Thyroid gland (tissue), 4 donors: ENCODE data around the gene GRIP2.

Source experiments
- POLR2A ChIP-seq, 2 donors: fragments of 450-650 bp; IDR thresholded peaks; one replicate each; pipeline ENCODE4 v1.6.1; 2017; ENCODE audit warnings: antibody characterized with exemption in 2 of 2, mild to moderate bottlenecking in 2 of 2, moderate library complexity in 1 of 2
- TF ChIP-seq, protein P1 (sequence below), 6 experiments: fragments of 200-600 bp in 3 of 6; fragments of 450-650 bp in 3 of 6; sonication (generic) in 3 of 6; IDR thresholded peaks; one replicate each; pipeline ENCODE4 v1.5.1; 2016 to 2019; ENCODE audit warnings: antibody characterized with exemption in 6 of 6, mild to moderate bottlenecking in 2 of 6, inconsistent platforms in 1 of 6, moderate library complexity in 1 of 6

DNA sequence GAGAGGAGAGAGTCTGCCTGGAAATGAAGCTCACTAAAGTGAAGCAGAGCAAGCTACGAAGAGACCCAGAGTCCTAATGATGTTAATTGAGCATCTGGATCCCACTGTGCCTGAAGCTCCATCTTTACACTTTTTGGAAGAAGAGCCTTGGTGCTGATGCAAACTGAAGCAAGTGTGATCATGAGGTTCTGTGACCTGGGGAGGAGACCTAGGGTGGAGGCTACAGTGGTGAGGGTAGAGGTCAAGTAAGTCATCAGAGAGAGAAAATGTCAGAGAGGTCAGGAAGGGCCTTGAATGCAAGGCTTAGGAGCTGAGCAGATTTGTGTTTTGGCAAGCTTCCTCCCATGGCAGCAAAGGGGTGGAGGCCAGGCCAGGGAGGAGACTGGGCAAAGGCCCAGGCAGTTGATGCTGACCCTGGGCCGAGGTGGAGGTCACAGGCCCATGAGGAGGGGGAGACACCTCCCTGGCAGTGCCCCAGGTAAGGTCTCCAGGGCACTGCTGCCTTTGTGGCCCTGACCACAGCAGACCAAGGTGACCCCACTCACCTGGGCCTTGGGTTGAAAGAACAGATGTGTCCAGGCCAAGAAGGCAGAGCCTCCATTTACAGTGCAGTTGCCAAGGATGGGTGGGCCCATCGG is 1.6 kb downstream of the GRIP2 start:
- no peak for TF ChIP-seq POLR2A (IDR thresholded peaks at IDR 0.05)
- TF ChIP-seq, protein P1, sequence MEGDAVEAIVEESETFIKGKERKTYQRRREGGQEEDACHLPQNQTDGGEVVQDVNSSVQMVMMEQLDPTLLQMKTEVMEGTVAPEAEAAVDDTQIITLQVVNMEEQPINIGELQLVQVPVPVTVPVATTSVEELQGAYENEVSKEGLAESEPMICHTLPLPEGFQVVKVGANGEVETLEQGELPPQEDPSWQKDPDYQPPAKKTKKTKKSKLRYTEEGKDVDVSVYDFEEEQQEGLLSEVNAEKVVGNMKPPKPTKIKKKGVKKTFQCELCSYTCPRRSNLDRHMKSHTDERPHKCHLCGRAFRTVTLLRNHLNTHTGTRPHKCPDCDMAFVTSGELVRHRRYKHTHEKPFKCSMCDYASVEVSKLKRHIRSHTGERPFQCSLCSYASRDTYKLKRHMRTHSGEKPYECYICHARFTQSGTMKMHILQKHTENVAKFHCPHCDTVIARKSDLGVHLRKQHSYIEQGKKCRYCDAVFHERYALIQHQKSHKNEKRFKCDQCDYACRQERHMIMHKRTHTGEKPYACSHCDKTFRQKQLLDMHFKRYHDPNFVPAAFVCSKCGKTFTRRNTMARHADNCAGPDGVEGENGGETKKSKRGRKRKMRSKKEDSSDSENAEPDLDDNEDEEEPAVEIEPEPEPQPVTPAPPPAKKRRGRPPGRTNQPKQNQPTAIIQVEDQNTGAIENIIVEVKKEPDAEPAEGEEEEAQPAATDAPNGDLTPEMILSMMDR (IDR thresholded peaks at IDR 0.05) = no peak
